IMR-90 (cell line): ENCODE data around the gene RAB36. TPM values are rescaled to one million over a fixed set of nuclear protein-coding genes. Genes with fewer than 3 reads are reported as not detected.

Experiments used
- ATAC-seq: fragments of 200-7000 bp; cut with Tn5 transposase; 2 replicates; pipeline ENCODE4 v1.9.1; 2020; ENCODE audit warnings: low read depth, mild to moderate bottlenecking, moderate library complexity
- BruUV-seq: library from RNA; stranded (reverse); fragments of 400-500 nt; replicated peaks from 2 replicates; lab custom pipeline; 2021; lab: Mats Ljungman, UMichigan
- CTCF ChIA-PET: fragments of 300-600 bp; formaldehyde crosslinking; extraction: SDS; loops from one replicate; lab custom pipeline; 2021; ENCODE audit warnings: antibody characterized with exemption; lab: Yijun Ruan, JAX
- POLR2A ChIA-PET: fragments of 300-600 bp; sonication (Branson Sonifier 250); formaldehyde crosslinking; loops from one replicate; lab custom pipeline; 2022; ENCODE audit warnings: antibody characterized with exemption; ENCODE audit not compliant: unreplicated experiment; lab: Charles Lee
- DNase-seq: peaks from one replicate; pipeline ENCODE4 v3.0.0; 2013
- H2AFZ ChIP-seq: replicated peaks from 2 replicates; pipeline ENCODE3; 2013; ENCODE audit warnings: low read length, mild to moderate bottlenecking; ENCODE audit not compliant: poor library complexity
- H2AK5ac ChIP-seq: 2 replicates; pipeline ENCODE4 v1.6.1; 2013; ENCODE audit warnings: low read depth, low read length, inconsistent platforms
- H2AK9ac ChIP-seq: replicated peaks from 2 replicates; pipeline ENCODE3; 2013; ENCODE audit warnings: mild to moderate bottlenecking, low read depth, low read length, moderate library complexity; ENCODE audit not compliant: poor library complexity
- H2BK120ac ChIP-seq: 2 replicates; pipeline ENCODE4 v1.6.1; 2013; ENCODE audit warnings: low read depth, low read length, inconsistent platforms
- H2BK15ac ChIP-seq: 3 replicates; pipeline ENCODE4 v1.6.1; 2013; ENCODE audit warnings: low read depth, low read length, inconsistent platforms
- H2BK20ac ChIP-seq: 2 replicates; pipeline ENCODE4 v1.6.1; 2013; ENCODE audit warnings: low read depth, mild to moderate bottlenecking, inconsistent platforms, low read length, moderate library complexity
- H2BK5ac ChIP-seq: 2 replicates; pipeline ENCODE4 v1.6.1; 2013; ENCODE audit warnings: mild to moderate bottlenecking, low read depth, low read length, inconsistent platforms; ENCODE audit not compliant: poor library complexity, severe bottlenecking
- H3K14ac ChIP-seq: replicated peaks from 2 replicates; pipeline ENCODE4 v1.6.1; 2013; ENCODE audit warnings: low read depth, low read length, inconsistent platforms
- H3K18ac ChIP-seq: 2 replicates; pipeline ENCODE4 v1.6.1; 2013; ENCODE audit warnings: low read depth, low read length, control low read depth
- H3K23ac ChIP-seq: 2 replicates; pipeline ENCODE4 v1.6.1; 2013; ENCODE audit warnings: low read depth, low read length, inconsistent platforms
- H3K27ac ChIP-seq: 2 replicates; pipeline ENCODE4 v1.5.1; 2013; ENCODE audit warnings: mild to moderate bottlenecking, control low read depth, low read length; ENCODE audit not compliant: insufficient read depth
- H3K27me3 ChIP-seq: 2 replicates; pipeline ENCODE4 v1.6.1; 2013; ENCODE audit warnings: low read length; ENCODE audit not compliant: control insufficient read depth, insufficient read depth
- H3K36me3 ChIP-seq: 2 replicates; pipeline ENCODE4 v1.6.1; 2013; ENCODE audit warnings: low read length, mixed read lengths; ENCODE audit not compliant: control insufficient read depth, insufficient read depth
- H3K4ac ChIP-seq: 2 replicates; pipeline ENCODE4 v1.6.1; 2013; ENCODE audit warnings: low read depth, low read length, inconsistent platforms
- H3K4me1 ChIP-seq: 2 replicates; pipeline ENCODE4 v1.6.1; 2013; ENCODE audit warnings: low read length, mixed read lengths; ENCODE audit not compliant: control insufficient read depth, insufficient read depth
- H3K4me2 ChIP-seq: 2 replicates; pipeline ENCODE4 v1.6.1; 2013; ENCODE audit warnings: low read depth, mild to moderate bottlenecking, control low read depth, low read length, moderate library complexity
- H3K4me3 ChIP-seq: 2 replicates; pipeline ENCODE4 v1.5.1; 2013; ENCODE audit warnings: low read depth, mild to moderate bottlenecking, control low read depth, low read length, moderate library complexity; ENCODE audit not compliant: insufficient read depth
- H3K56ac ChIP-seq: 2 replicates; pipeline ENCODE4 v1.6.1; 2013; ENCODE audit warnings: low read length, inconsistent platforms; ENCODE audit not compliant: insufficient read depth; ENCODE audit errors: extremely low read depth
- H3K79me1 ChIP-seq, 2 experiments: 2 replicates each; pipeline ENCODE4 v1.6.1; 2013; ENCODE audit warnings: low read length in 2 of 2, inconsistent platforms in 1 of 2, low read depth in 1 of 2
- H3K9ac ChIP-seq: 2 replicates; pipeline ENCODE4 v1.6.1; 2013; ENCODE audit warnings: low read depth, low read length, control low read depth
- H3K9me1 ChIP-seq: 2 replicates; pipeline ENCODE4 v1.6.1; 2013; ENCODE audit warnings: low read length, inconsistent platforms; ENCODE audit not compliant: insufficient read depth
- H3K9me3 ChIP-seq: 2 replicates; pipeline ENCODE4 v1.6.1; 2013; ENCODE audit warnings: low read length; ENCODE audit not compliant: control insufficient read depth, insufficient read depth
- H4K20me1 ChIP-seq: 2 replicates; pipeline ENCODE4 v1.6.1; 2013; ENCODE audit warnings: low read length, inconsistent platforms; ENCODE audit not compliant: insufficient read depth
- H4K5ac ChIP-seq: 2 replicates; pipeline ENCODE4 v1.6.1; 2013; ENCODE audit warnings: mild to moderate bottlenecking, low read depth, low read length, control low read depth
- H4K8ac ChIP-seq, 2 experiments: 2 replicates each; pipeline ENCODE4 v1.6.1; 2013; ENCODE audit warnings: low read depth in 2 of 2, low read length in 2 of 2, control low read depth in 1 of 2, inconsistent platforms in 1 of 2
- H4K91ac ChIP-seq: 2 replicates; pipeline ENCODE4 v1.6.1; 2013; ENCODE audit warnings: low read depth, low read length, inconsistent platforms; ENCODE audit not compliant: insufficient read depth
- CEBPB ChIP-seq: IDR thresholded peaks from 2 replicates; pipeline ENCODE4 v1.6.1; 2012; ENCODE audit warnings: low read depth, low read length, improper control_type of control experiment
- CTCF ChIP-seq: conservative IDR thresholded peaks from 2 replicates; pipeline ENCODE4 v1.5.1; 2012; ENCODE audit warnings: mild to moderate bottlenecking, low read depth, low read length, improper control_type of control experiment
- MAFK ChIP-seq: IDR thresholded peaks from 2 replicates; pipeline ENCODE4 v1.6.1; 2012; ENCODE audit warnings: low read depth, low read length, improper control_type of control experiment
- MAZ ChIP-seq: IDR thresholded peaks from 2 replicates; pipeline ENCODE4 v1.6.1; 2012; ENCODE audit warnings: low read depth, mild to moderate bottlenecking, low read length, improper control_type of control experiment, moderate library complexity, borderline replicate concordance
- NFE2L2 ChIP-seq: fragments of 150-350 bp; IDR thresholded peaks from 2 replicates; pipeline ENCODE4 v1.6.1; 2016; ENCODE audit warnings: low read depth, mild to moderate bottlenecking, low read length
- RFX5 ChIP-seq: IDR thresholded peaks from 2 replicates; pipeline ENCODE4 v1.8.0; 2012; ENCODE audit warnings: low read depth, mild to moderate bottlenecking, low read length, moderate library complexity
- USF2 ChIP-seq: fragments of 150-350 bp; IDR thresholded peaks from 2 replicates; pipeline ENCODE4 v1.6.1; 2017; ENCODE audit warnings: mild to moderate bottlenecking, antibody characterized with exemption, low read length, low read depth
- WGBS, 2 experiments: methylation state at CpG; one replicate each; pipeline versions ENCODE4 v1.1.5 to v1.1.7; 2013; ENCODE audit warnings: missing lambda C conversion rate in 2 of 2; ENCODE audit not compliant: insufficient read length in 1 of 2; ENCODE audit errors: extremely low coverage in 2 of 2; 5-methylcytosine and 5-hydroxymethylcytosine counted together
- dilution Hi-C: fragments of 300-500 bp; cut with HindIII; formaldehyde crosslinking; loops from one replicate; pipeline ENCODE4 v1.14.3; 2018; ENCODE audit warnings: low sequenced_read_pairs; ENCODE audit not compliant: unreplicated experiment
- in situ Hi-C: fragments of 300-500 bp; cut with MboI; formaldehyde crosslinking; loops from 3 replicates; pipeline ENCODE4 v1.14.3; 2019; ENCODE audit warnings: low sequenced_read_pairs, inconsistent platforms, mixed read lengths
- intact Hi-C: fragments of 100-400 bp; cut with micrococcal nuclease; formaldehyde crosslinking; loops from 2 replicates; pipeline ENCODE4 v1.10.0; 2022
- polyA plus RNA-seq, 3 experiments: library from polyadenylated mRNA; depleted of rRNA; stranded (reverse); fragments of >200 nt; gene quantifications; 2 replicates each; pipeline ENCODE4 v1.2.3, GENCODE V29; 2012; ENCODE audit warnings: low replicate concordance in 1 of 3
- total RNA-seq: library from RNA; depleted of rRNA; stranded (reverse); fragments of >200 nt; gene quantifications from 2 replicates; pipeline ENCODE4 v1.2.3, GENCODE V29; 2012

RAB36 gene
- total and polyA plus RNA-seq, 2 of the 4 experiments (the other 2 are of a cell fraction), result 3.6 to 4.0 TPM

GRCh38 chr22:23175817-23176644 is 30.8 kb downstream of the RAB36 start:
- H2BK15ac ChIP-seq, result no peak overlapping the region
- POLR2A ChIA-PET, result no interaction called here
- intact Hi-C loops (no loop called here), in situ Hi-C loops (loop anchor here (5.0 to 10.0 kb wide), 2 partner anchors 101 to 219 kb away; no protein-coding TSS in a partner anchor), dilution Hi-C loops (no loop called here)
- H3K36me3 ChIP-seq, result no peaks in the 10 kb centered on the region
- H2AK5ac ChIP-seq, result no peak overlapping the region
- H3K27ac ChIP-seq, result no peak overlapping the region
- H2BK20ac ChIP-seq, result no peak overlapping the region
- no peak overlapping the region for H2BK5ac ChIP-seq
- no peak overlapping the region for H2AK9ac ChIP-seq
- no peak overlapping the region for H3K56ac ChIP-seq
- TF ChIP-seq MAFK (no peak), NFE2L2 (no peak), MAZ (no peak), USF2 (no peak), CEBPB (no peak), CTCF (no peak), RFX5 (no peak)
- no peak overlapping the region for H3K4ac ChIP-seq
- H3K4me3 ChIP-seq, result no peak overlapping the region
- no peak overlapping the region for H4K8ac ChIP-seq
- no peak for DNase-seq
- no peaks in the 10 kb centered on the region; the same call in 1 of the 2 replicates for H4K20me1 ChIP-seq
- H2AFZ ChIP-seq, result peak overlapping the region; percentile 29
- H3K27me3 ChIP-seq, result no peaks in the 10 kb centered on the region
- H3K4me1 ChIP-seq, result peaks cover 6% of the 10 kb centered on the region
- H4K5ac ChIP-seq, result no peak overlapping the region
- ATAC-seq, result no peak
- H3K4me2 ChIP-seq, result no peak overlapping the region
- no peak overlapping the region for H3K14ac ChIP-seq
- H3K79me1 ChIP-seq, result peaks cover 0 to 5% of the 10 kb centered on the region in 2 experiments; a peak in 1 of 4 replicates
- CTCF ChIA-PET, result no interaction called here
- peaks cover 11% of the 10 kb centered on the region for H3K9me3 ChIP-seq
- BruUV-seq, result no TSS peak
- H2BK120ac ChIP-seq, result no peak overlapping the region
- H3K9me1 ChIP-seq, result no peaks in the 10 kb centered on the region
- WGBS, 2 experiments, result 85% methylated on average over 8 of the region's 10 CpGs; no CpG with 5 or more reads in 1 of the 2 experiments
- H3K18ac ChIP-seq, result no peak overlapping the region
- H3K23ac ChIP-seq, result no peak overlapping the region
- no peak overlapping the region for H3K9ac ChIP-seq
- no peak overlapping the region for H4K91ac ChIP-seq
